NCI-H1436 treated with DMSO at 0.1 percent for 48 hours (cell line): Measurements from ENCODE around the gene SLC13A5.
"Not testable (repeated sequence)": the region's sequence is repeated elsewhere in the genome, so short reads cannot be mapped to it uniquely, and the experiment has no call there.

Source experiments
- DNase-seq: peaks from one replicate; lab custom pipeline; 2025; lab: John Stamatoyannopoulos, UW

Gene SLC13A5

GRCh38 chr17:6711081-6711674 lies 2.0 kb downstream of the SLC13A5 start:
- DNase-seq: no peak

GRCh38 chr17:6710317-6710716 lies 2.9 kb downstream of the SLC13A5 start:
- no peak for DNase-seq

- no peak for DNase-seq
Observed at GRCh38 chr17:6708357-6708961, 4.7 kb downstream of the SLC13A5 start.

- DNase-seq: no peak
Observed at GRCh38 chr17:6706996-6707395, 6.2 kb downstream of the SLC13A5 start.

DNA sequence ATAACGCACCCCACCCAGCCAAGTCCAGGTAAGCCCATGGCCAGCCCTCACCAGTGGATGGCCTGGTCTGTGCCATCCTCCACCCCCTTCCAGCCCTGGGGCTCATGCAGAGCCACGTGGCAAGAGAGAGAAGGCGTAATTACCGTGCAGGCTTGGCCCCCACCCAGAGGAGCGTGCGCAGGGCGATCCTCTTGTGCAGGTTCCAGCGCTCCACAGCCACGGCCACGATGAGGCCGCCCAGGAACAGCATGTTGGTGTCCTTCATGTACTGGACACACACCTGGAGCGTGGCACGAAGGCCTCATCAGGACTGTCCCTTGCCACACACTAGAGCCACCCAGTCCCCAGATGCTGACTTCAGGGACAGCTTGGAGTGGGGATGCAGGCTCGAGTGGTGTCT lies 6.7 kb downstream of the SLC13A5 start:
- no peak for DNase-seq

- no peak for DNase-seq
Observed at GRCh38 chr17:6704470-6705052, 8.6 kb downstream of the SLC13A5 start.

DNA sequence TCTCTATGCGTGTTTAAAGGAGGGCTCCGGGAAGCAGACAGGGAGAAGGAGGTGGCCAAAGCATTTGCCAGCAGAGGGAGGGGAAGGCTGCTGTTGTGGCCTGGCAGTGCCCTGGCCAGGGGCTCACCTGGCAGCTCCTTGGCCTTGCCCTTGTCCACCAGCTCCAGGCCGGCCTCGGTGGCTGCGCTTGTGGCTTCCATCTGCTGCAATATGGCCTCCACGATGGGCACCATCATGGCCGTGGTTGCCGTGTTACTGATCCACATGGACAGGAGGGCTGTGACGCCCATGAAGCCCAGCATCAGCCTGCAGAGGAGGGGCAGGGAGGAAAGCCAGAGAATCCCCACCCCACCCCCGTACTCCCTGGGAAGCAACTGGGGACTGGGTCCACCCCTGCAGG lies 9.4 kb downstream of the SLC13A5 start:
- DNase-seq: no peak

- DNase-seq: no peak
Observed at GRCh38 chr17:6702567-6703215, 10.5 kb downstream of the SLC13A5 start.

GRCh38 chr17:6701719-6702118 lies 11.4 kb downstream of the SLC13A5 start:
- DNase-seq: no peak

GRCh38 chr17:6700948-6701307 lies 12.2 kb downstream of the SLC13A5 start:
- no peak for DNase-seq

DNA sequence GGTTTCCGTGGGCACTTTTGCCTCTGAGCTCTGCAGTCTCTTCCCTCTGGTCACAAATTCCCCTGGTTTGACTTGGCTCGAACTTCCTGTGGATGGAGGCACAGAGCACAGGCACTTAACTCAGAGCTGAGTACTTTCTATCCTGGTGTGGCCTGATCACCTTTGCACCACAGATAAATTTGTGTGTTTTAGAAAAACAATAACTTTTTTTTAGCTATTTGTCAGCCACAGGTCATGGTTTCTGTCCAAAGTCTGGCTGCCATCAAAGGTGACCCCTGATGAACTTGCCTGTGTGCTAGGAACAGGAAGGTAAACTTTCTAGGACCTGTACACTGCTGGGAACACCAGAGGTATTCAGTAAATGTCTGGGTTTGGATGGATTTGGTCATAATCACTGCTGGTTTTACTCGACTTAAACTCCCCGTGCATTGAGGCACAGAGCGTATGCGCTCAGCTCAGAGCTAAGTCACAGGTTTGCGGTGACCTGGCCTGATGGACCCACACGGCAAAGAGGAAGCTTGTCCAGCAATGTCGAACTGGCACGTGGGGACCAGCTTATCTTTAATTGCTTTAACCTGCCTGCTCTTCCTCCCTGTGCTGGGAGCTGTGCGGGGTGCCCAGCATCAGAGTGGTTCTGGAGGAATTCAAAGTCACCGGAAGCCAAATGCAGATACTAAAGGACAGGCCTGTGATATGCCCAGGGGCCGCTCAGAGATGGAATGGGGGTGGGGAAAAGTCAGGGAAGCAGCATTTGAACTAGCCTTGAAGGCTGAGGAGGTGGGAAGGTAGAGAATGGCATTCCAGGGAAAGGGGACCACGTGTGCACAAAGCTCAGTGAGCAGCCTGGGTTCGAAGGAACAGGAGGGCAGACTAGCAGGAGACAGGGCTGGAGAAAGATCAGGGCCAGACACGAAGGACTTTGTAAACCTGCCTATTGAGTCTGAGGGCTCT lies 12.9 kb downstream of the SLC13A5 start:
- no peak for DNase-seq

DNA sequence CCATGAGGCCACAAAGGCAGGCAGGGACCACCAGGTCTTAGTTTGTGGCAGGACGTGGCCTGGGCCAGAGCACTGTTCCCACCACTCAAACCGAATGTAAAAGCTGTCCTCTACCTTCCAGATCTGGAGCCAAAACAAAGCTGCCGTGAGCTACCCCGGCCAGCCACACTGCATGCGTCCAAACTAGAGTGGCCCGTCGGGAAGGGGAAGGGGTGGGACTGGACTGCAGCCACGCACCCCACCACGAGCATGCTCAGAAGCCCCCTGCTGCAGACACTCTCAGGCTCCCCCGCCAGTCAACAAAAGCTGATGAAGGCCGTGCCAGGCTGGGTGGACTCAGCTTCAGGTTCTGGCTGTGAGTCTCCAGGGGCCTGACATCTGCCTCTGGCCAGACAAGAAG lies 15.2 kb downstream of the SLC13A5 start:
- no peak for DNase-seq

DNA sequence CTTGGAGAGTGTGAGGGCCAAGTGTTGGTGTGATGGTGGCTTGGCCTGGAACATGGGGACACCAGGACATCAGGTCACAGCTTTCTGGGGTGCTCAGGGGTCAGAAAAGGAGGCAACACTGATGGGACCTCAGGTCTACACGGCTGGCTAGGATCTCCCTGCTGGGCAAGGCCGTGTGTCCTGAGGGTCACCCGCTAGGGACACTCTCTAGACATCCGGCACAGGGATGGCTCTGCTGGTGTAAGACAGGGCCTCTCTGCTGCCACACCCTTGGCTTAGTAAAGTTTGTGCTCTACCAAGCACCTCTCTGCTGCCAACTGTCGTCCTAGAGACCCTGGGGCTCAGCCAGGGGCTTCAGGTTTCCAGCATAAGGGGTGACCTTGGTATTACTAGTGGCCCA lies 16.3 kb downstream of the SLC13A5 start:
- no peak for DNase-seq

DNA sequence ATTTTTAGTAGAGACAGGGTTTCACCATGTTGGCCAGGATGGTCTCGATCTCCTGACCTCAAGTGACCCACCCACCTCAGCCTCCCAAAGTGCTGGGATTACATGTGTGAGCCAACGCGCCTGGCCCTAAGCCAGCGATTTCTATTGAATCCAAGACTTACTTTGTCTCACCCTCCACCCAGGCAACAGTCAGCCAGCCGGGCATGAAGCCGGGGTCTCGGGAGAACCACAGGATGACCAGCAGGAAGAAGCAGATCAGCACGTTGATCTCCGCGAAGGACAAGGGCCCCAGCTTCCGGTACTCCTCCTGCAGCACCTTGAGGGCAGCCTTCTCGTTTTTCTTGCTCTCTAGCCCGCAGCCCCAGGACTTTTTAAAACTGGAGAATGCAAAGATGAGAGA lies 17.6 kb downstream of the SLC13A5 start:
- no peak for DNase-seq

DNA sequence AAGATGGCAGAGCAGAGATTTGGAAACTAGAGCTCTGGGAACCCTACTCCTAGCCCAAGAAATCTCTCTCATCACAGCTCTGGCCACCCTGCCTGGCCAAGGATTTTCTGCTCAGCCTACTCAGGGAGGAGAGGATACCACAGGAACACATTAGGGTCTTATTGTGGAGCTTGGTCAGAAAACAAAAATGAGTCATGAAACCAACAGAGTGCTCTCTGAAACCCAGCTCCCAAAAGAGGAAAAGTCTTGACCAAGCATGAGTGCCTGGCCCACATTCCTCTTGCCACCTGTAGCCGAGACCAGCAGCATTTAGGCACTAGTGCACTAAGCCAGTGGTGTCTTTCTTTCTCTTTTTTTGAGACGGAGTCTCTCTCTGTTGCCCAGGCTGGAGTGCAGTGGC lies 18.1 kb downstream of the SLC13A5 start:
- no peak for DNase-seq

DNA sequence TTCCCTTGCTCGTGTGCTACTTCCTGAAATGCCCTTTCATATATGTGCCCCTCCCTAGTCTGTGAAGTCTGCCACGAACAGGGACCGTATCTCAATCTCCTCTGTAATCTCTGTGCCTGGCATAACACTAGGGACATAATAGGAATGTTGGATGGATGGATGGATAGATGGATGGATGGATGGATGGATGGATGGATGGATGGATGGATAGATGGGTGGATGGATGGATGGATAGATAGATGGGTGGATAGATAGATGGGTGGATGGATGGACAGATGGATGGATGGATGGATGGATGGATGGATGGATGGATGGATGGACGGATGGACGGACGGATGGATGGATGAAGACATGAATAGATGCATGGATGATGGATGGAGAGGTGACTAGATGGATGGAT lies 21.2 kb downstream of the SLC13A5 start:
- DNase-seq: not testable (repeated sequence)

DNA sequence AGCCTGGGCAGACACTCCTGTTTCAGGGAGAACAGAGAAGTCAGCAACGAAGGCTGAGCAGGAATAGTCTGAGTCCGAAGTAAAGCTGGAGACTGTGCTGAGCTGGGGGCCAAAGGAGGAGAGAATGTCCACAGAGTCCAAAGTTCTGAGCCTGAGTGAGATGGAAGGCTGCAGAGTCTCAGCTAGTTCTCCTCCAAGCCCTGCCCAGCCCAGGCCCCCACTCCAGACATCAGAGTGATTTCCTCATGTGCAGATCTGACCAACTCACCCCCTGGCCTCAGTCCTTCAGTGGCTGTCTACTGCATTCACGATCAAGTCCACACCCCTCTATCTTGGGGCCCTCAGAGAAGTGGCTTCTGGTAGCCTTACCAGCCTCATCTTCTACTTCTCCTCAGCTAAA lies 21.6 kb downstream of the SLC13A5 start:
- DNase-seq: no peak

GRCh38 chr17:6690641-6691040 lies 22.5 kb downstream of the SLC13A5 start:
- DNase-seq: no peak

GRCh38 chr17:6688944-6689343 lies 24.2 kb downstream of the SLC13A5 start:
- DNase-seq: no peak

- no peak for DNase-seq
Observed at GRCh38 chr17:6686026-6686425, 27.1 kb downstream of the SLC13A5 start.

DNA sequence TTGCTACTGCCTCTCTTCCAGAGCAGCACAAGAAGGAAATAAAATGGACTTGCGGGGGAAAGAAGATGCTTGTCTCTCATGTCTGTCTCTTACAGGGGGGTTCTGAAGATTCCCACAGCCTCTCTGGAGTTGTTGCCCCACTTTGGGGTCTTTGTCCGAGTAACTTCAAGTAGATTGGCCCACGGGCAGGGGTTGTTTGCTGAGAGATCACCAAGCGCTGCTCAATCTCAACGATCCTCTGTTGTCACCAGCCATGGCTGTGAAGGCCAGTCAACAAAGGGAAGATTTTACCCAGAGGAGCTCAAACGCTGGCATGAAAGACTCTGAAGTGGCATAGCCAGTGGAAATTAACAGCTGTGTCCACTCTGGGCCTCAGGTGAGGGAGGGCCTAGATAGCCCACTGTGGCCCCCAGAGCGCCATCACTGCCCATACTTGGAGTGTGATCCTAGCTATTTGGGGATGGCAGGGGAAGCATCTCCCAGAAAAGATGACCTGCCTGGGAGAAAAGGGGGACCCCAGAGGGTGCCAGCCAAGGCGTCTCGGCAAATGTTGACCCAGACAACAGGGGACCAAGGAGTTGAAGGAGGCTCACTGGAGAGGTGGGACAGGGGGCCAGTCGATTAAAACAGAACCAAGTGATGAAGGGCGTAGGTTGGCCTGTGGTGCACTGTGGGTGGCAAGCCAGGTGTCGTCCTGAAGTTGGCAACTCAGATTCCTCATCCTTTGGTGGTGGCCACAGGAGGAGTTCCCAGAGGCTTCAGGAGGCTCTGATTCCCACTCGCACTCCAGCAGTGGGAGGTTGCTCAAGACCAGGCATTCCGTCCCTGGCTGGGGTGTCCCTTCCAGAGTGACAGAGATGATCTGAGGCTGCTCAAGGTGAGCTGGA lies 28.0 kb downstream of the SLC13A5 start:
- DNase-seq: no peak
